Natural killer cell (primary cell): ENCODE data around the gene FOXA2. TPM values are rescaled to one million over a fixed set of nuclear protein-coding genes. Genes with fewer than 3 reads are reported as not detected.
"Not testable (repeated sequence)": the region's sequence is repeated elsewhere in the genome, so short reads cannot be mapped to it uniquely, and the experiment has no call there.

Experiments
- ATAC-seq, 3 donors: fragments of 150-1000 bp in 2 of 3; fragments of 200-7000 bp in 1 of 3; cut with Tn5 transposase; 1 replicate in 1 of 3; 2 replicates in 2 of 3; pipeline ENCODE4 v1.10.0; 2021; ENCODE audit warnings: mild to moderate bottlenecking in 2 of 3, moderate library complexity in 2 of 3
- DNase-seq, 2 donors: peaks; one replicate each; pipeline versions ENCODE4 v3.0.0 to v3.0.0-alpha.2; 2013 to 2021; ENCODE audit warnings: mixed read lengths in 1 of 2
- H3K27ac ChIP-seq: one replicate; pipeline ENCODE4 v1.5.1; 2013; ENCODE audit warnings: mild to moderate bottlenecking, low read length
- H3K27me3 ChIP-seq: one replicate; pipeline ENCODE4 v1.6.1; 2013; ENCODE audit warnings: low read length; ENCODE audit not compliant: control insufficient read depth, insufficient read depth
- H3K36me3 ChIP-seq: one replicate; pipeline ENCODE4 v1.6.1; 2013; ENCODE audit warnings: low read length; ENCODE audit not compliant: control insufficient read depth, insufficient read depth
- H3K4me1 ChIP-seq: one replicate; pipeline ENCODE4 v1.6.1; 2013; ENCODE audit warnings: low read length; ENCODE audit not compliant: control insufficient read depth, insufficient read depth
- H3K4me3 ChIP-seq: one replicate; pipeline ENCODE4 v1.5.1; 2013; ENCODE audit warnings: low read length
- H3K9me3 ChIP-seq: one replicate; pipeline ENCODE4 v1.6.1; 2013; ENCODE audit warnings: low read length; ENCODE audit not compliant: control insufficient read depth, insufficient read depth
- H3K27ac Mint-ChIP-seq, 2 donors: one replicate each; pipeline ENCODE4 v1.8.0; 2022; ENCODE audit warnings: mild to moderate bottlenecking in 2 of 2, mixed read lengths in 2 of 2, moderate library complexity in 1 of 2
- H3K27me3 Mint-ChIP-seq, 2 donors: one replicate each; pipeline ENCODE4 v1.8.0; 2022; ENCODE audit warnings: low read depth in 2 of 2, mixed read lengths in 2 of 2
- H3K36me3 Mint-ChIP-seq: one replicate; pipeline ENCODE4 v1.8.0; 2022; ENCODE audit warnings: mixed read lengths
- H3K4me1 Mint-ChIP-seq, 2 donors: one replicate each; pipeline ENCODE4 v1.8.0; 2022; ENCODE audit warnings: mixed read lengths in 2 of 2
- H3K4me3 Mint-ChIP-seq: one replicate; pipeline ENCODE4 v1.8.0; 2022; ENCODE audit warnings: mild to moderate bottlenecking, moderate library complexity, mixed read lengths
- H3K9me3 Mint-ChIP-seq, 2 donors: one replicate each; pipeline ENCODE4 v1.8.0; 2022; ENCODE audit warnings: mixed read lengths in 2 of 2
- whole genome bisulfite sequencing: methylation state at CpG from one replicate; pipeline ENCODE4 v1.1.7; 2013; ENCODE audit warnings: missing lambda C conversion rate; ENCODE audit not compliant: insufficient coverage; 5-methylcytosine and 5-hydroxymethylcytosine counted together
- intact Hi-C: fragments of 100-400 bp; cut with micrococcal nuclease; formaldehyde crosslinking; loops from one replicate; pipeline ENCODE4 v1.14.2; 2022
- total RNA-seq, 4 donors: library from RNA; stranded (reverse); fragments of 120-200 nt in 1 of 4; gene quantifications; one replicate each; pipeline versions ENCODE4 v1.2.3 to v1.2.4, GENCODE V29; 2013 to 2022
- TF ChIP-seq, protein P1 (sequence below): fragments of 200-600 bp; IDR thresholded peaks from one replicate; pipeline ENCODE4 v1.8.0; 2022; ENCODE audit warnings: antibody characterized with exemption

FOXA2 gene
- total RNA-seq, 3 donors from 2014 or later (not counting 1 experiment from before 2014, with no cell fraction given): not detected

DNA sequence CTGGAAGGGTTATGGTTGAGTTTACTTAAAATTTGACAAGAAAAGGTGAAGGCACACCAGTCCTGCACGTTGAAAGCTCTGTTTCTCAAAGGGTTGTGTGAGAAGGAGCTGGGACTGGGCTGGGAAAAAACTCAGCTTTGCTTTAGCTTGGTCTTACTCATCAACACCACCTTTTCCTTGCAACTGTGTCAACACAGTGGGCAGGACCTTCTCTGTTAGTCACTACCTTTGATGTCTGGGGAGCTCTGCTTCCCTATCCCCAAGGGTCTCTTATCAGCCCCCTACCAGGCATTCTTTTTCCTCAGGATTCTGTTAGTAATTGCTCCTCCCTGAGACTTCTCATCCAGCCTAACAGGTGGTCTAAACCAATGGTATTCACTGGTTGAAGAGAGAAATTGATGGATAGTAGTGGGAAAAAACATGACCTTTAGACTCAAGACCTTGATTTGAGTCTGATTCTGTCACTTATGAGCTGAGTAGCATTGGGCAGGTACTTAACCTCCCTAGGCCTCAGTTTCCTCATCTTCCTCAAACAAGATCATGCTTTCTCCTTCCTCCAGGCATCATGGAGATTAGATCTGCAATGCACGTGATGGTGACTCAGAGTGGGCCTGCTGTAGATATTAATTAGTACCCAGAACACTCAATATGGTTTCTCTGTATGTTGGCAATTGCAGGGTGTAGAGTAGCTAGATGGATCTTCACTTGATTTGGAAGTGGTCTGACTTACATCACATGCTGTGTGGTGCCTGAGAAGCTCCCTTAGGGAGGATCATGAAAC is 17.2 kb upstream of the FOXA2 start:
- ATAC-seq (no peak), DNase-seq (no peak)
- Mint-ChIP-seq H3K27me3 (peaks cover 6 to 7% of the 10 kb centered on the region in 2 donors), H3K9me3 (no peaks in the 10 kb centered on the region), H3K27ac (no peak overlapping the region), H3K4me1 (no peaks in the 10 kb centered on the region), H3K4me3 (no peak overlapping the region), H3K36me3 (no peaks in the 10 kb centered on the region)
- H3K9me3 ChIP-seq: no peaks in the 10 kb centered on the region
- intact Hi-C loops: no loop called here
- H3K36me3 ChIP-seq: no peaks in the 10 kb centered on the region
- no peaks in the 10 kb centered on the region for H3K27me3 ChIP-seq
- H3K27ac ChIP-seq: no peak overlapping the region
- H3K4me1 ChIP-seq: no peaks in the 10 kb centered on the region
- H3K4me3 ChIP-seq: no peak overlapping the region
- WGBS: 43% methylated on average over 1 of the region's 2 CpGs
- TF ChIP-seq, protein P1, sequence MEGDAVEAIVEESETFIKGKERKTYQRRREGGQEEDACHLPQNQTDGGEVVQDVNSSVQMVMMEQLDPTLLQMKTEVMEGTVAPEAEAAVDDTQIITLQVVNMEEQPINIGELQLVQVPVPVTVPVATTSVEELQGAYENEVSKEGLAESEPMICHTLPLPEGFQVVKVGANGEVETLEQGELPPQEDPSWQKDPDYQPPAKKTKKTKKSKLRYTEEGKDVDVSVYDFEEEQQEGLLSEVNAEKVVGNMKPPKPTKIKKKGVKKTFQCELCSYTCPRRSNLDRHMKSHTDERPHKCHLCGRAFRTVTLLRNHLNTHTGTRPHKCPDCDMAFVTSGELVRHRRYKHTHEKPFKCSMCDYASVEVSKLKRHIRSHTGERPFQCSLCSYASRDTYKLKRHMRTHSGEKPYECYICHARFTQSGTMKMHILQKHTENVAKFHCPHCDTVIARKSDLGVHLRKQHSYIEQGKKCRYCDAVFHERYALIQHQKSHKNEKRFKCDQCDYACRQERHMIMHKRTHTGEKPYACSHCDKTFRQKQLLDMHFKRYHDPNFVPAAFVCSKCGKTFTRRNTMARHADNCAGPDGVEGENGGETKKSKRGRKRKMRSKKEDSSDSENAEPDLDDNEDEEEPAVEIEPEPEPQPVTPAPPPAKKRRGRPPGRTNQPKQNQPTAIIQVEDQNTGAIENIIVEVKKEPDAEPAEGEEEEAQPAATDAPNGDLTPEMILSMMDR: no peak

DNA sequence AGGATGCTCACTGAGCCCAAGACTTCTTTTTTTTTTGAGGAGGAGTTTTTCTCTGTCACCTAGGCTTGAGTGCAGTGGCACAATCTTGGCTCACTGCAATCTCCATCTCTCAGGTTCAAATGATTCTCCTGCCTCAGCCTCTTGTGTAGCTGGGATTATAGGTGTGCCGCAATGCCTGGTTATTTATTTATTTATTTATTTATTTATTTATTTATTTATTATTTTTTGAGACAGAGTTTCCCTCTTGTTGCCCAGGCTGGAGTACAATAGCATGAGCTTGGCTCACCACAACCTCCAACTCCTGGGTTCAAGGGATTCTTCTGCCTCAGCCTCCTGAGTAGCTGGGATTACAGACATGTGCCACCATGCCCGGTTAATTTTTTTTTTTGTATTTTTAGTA is 14.9 kb upstream of the FOXA2 start:
- H3K4me1 Mint-ChIP-seq, H3K4me3 Mint-ChIP-seq, H3K27me3 ChIP-seq, ATAC-seq, H3K36me3 Mint-ChIP-seq, H3K27ac ChIP-seq, H3K9me3 ChIP-seq, H3K36me3 ChIP-seq, H3K4me1 ChIP-seq, H3K4me3 ChIP-seq, DNase-seq, intact Hi-C loops, H3K27ac Mint-ChIP-seq, H3K9me3 Mint-ChIP-seq: not testable (repeated sequence)
- no CpG with 5 or more reads among the region's 2 CpGs for WGBS
- H3K27me3 Mint-ChIP-seq: peaks cover 13 to 16% of the 10 kb centered on the region in 2 donors

DNA sequence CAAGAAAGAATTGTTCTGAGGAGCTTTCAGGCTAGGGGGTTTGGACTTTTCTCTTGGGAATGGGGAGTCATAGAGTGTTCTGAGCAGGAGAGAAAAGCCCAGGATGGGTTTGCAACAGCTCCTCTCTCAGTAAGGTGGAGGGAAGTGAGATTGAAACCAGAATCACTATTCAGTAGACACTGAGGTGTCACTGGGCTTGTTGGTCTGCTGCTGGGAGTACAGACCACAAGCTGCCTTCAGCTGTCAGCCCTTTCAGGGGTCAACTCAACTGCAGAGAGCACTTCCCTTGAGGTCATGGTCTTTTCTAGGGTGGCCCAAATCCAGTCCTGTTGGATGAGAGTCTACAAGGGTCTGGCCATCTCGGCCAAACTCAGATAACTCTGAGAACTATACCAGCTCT is 12.9 kb upstream of the FOXA2 start:
- no peaks in the 10 kb centered on the region for H3K27me3 ChIP-seq
- no peaks in the 10 kb centered on the region for H3K36me3 Mint-ChIP-seq
- H3K27ac Mint-ChIP-seq: no peak overlapping the region
- no peaks in the 10 kb centered on the region for H3K9me3 ChIP-seq
- no peak for DNase-seq
- H3K36me3 ChIP-seq: no peaks in the 10 kb centered on the region
- no peak overlapping the region for H3K4me3 ChIP-seq
- H3K4me1 Mint-ChIP-seq: no peaks in the 10 kb centered on the region
- no peak overlapping the region for H3K27ac ChIP-seq
- intact Hi-C loops: no loop called here
- no peak for ATAC-seq
- H3K27me3 Mint-ChIP-seq: peaks cover 11 to 24% of the 10 kb centered on the region in 2 donors
- H3K4me3 Mint-ChIP-seq: no peak overlapping the region
- H3K4me1 ChIP-seq: no peaks in the 10 kb centered on the region
- TF ChIP-seq, protein P1: no peak
- 83% methylated on average over 1 of the region's 1 CpG for WGBS
- H3K9me3 Mint-ChIP-seq: no peaks in the 10 kb centered on the region

DNA sequence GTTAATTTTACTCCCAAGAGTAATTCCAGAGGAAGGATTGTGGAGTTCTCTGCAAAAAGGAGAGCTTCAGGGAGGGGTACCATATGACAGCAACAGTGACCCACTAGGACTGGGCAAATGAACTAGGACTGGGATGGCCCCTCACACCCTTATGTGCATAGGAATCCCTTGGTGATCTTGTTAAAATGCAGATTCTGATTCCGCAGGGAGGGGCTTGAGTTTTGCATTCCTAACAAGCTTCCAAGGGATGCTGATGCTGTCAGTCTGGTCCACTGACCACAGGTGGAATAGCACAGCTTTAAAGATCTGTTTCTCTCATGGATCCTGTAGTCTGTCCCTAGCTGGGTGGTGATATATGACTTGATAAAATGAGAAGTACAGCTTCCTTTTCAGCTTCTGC is 6.3 kb upstream of the FOXA2 start:
- Mint-ChIP-seq H3K27ac (no peak overlapping the region), H3K27me3 (peaks cover 35 to 47% of the 10 kb centered on the region in 2 donors), H3K4me1 (no peaks in the 10 kb centered on the region), H3K4me3 (no peak overlapping the region), H3K36me3 (peaks cover 7% of the 10 kb centered on the region), H3K9me3 (peaks cover 0 to 3% of the 10 kb centered on the region in 2 donors)
- no peak overlapping the region for H3K27ac ChIP-seq
- intact Hi-C loops: no loop called here
- H3K4me1 ChIP-seq: no peaks in the 10 kb centered on the region
- ATAC-seq (no peak), DNase-seq (no peak)
- H3K4me3 ChIP-seq: no peak overlapping the region
- 5% methylated on average over 1 of the region's 1 CpG for WGBS
- TF ChIP-seq, protein P1: no peak
- peaks cover 9% of the 10 kb centered on the region for H3K27me3 ChIP-seq
- no peaks in the 10 kb centered on the region for H3K9me3 ChIP-seq
- H3K36me3 ChIP-seq: no peaks in the 10 kb centered on the region
